Neuronal stem cell (in vitro differentiated cells): ENCODE results near the gene GABRG3.

ENCODE experiments used
- DNase-seq: peaks from one replicate; pipeline ENCODE4 v3.0.0-alpha.2; 2013; ENCODE audit warnings: low spot score
- H2AFZ ChIP-seq: one replicate; pipeline ENCODE4 v1.6.1; 2013; ENCODE audit warnings: mild to moderate bottlenecking, low read length, inconsistent platforms
- H2AK5ac ChIP-seq: 2 replicates; pipeline ENCODE4 v1.6.1; 2013; ENCODE audit warnings: low read depth, mild to moderate bottlenecking, inconsistent platforms, low read length, moderate library complexity, mixed read lengths
- H2BK120ac ChIP-seq: 2 replicates; pipeline ENCODE4 v1.6.1; 2013; ENCODE audit warnings: low read depth, mild to moderate bottlenecking, inconsistent platforms, low read length, moderate library complexity, mixed read lengths
- H2BK12ac ChIP-seq: one replicate; pipeline ENCODE4 v1.6.1; 2013; ENCODE audit warnings: low read length, inconsistent platforms
- H2BK15ac ChIP-seq: 2 replicates; pipeline ENCODE4 v1.6.1; 2013; ENCODE audit warnings: mild to moderate bottlenecking, low read length, inconsistent platforms, mixed read lengths
- H2BK5ac ChIP-seq: one replicate; pipeline ENCODE4 v1.6.1; 2013; ENCODE audit warnings: inconsistent platforms, mild to moderate bottlenecking, low read length, moderate library complexity
- H3K14ac ChIP-seq: one replicate; pipeline ENCODE4 v1.6.1; 2013; ENCODE audit warnings: low read length, inconsistent platforms
- H3K18ac ChIP-seq: 2 replicates; pipeline ENCODE4 v1.6.1; 2013; ENCODE audit warnings: low read length, inconsistent platforms
- H3K23ac ChIP-seq: 2 replicates; pipeline ENCODE4 v1.6.1; 2013; ENCODE audit warnings: low read depth, mild to moderate bottlenecking, mixed read lengths, low read length, inconsistent platforms; ENCODE audit not compliant: poor library complexity
- H3K27ac ChIP-seq: replicated peaks from 3 replicates; pipeline ENCODE4 v1.5.1; 2013; ENCODE audit warnings: low read length, inconsistent platforms
- H3K27me3 ChIP-seq, 3 experiments: 2 replicates each; pipeline ENCODE4 v1.6.1; 2013; ENCODE audit warnings: low read length in 3 of 3, mild to moderate bottlenecking in 2 of 3, inconsistent platforms in 1 of 3, low read depth in 1 of 3, mixed read lengths in 1 of 3, moderate library complexity in 1 of 3; ENCODE audit not compliant: control insufficient read depth in 3 of 3, insufficient read depth in 3 of 3
- H3K36me3 ChIP-seq, 2 donors: replicated peaks in 1 of 2; 2 replicates each; pipeline ENCODE4 v1.6.1; 2013; ENCODE audit warnings: low read length in 2 of 2; ENCODE audit not compliant: control insufficient read depth in 2 of 2, insufficient read depth in 2 of 2
- H3K4ac ChIP-seq: 2 replicates; pipeline ENCODE4 v1.6.1; 2013; ENCODE audit warnings: inconsistent platforms, mild to moderate bottlenecking, low read length, moderate library complexity
- H3K4me1 ChIP-seq, 2 donors: 1 replicate in 1 of 2; 2 replicates in 1 of 2; pipeline ENCODE4 v1.6.1; 2013; ENCODE audit warnings: low read length in 2 of 2, low read depth in 1 of 2; ENCODE audit not compliant: control insufficient read depth in 2 of 2, insufficient read depth in 1 of 2
- H3K4me2 ChIP-seq: one replicate; pipeline ENCODE4 v1.6.1; 2013; ENCODE audit warnings: mild to moderate bottlenecking, low read length, inconsistent platforms; ENCODE audit not compliant: insufficient read depth, poor library complexity, severe bottlenecking
- H3K4me3 ChIP-seq, 2 donors: 2 replicates each; pipeline ENCODE4 v1.5.1; 2013; ENCODE audit warnings: low read length in 2 of 2, mild to moderate bottlenecking in 2 of 2, inconsistent platforms in 1 of 2, moderate library complexity in 1 of 2
- H3K79me1 ChIP-seq: one replicate; pipeline ENCODE4 v1.6.1; 2013; ENCODE audit warnings: low read depth, mild to moderate bottlenecking, inconsistent platforms, low read length, moderate library complexity
- H3K9ac ChIP-seq: one replicate; pipeline ENCODE4 v1.6.1; 2013; ENCODE audit warnings: mild to moderate bottlenecking, low read depth, low read length, inconsistent platforms; ENCODE audit not compliant: poor library complexity
- H3K9me3 ChIP-seq, 2 donors: replicated peaks in 1 of 2; 2 replicates each; pipeline versions ENCODE3 to v1.6.1; 2013; ENCODE audit warnings: low read length in 2 of 2, mild to moderate bottlenecking in 2 of 2, inconsistent platforms in 1 of 2, low read depth in 1 of 2, mixed read lengths in 1 of 2, moderate library complexity in 1 of 2; ENCODE audit not compliant: control insufficient read depth in 2 of 2, insufficient read depth in 1 of 2
- H4K8ac ChIP-seq: one replicate; pipeline ENCODE4 v1.6.1; 2013; ENCODE audit warnings: low read depth, mild to moderate bottlenecking, inconsistent platforms, low read length, moderate library complexity
- H4K91ac ChIP-seq: one replicate; pipeline ENCODE4 v1.6.1; 2013; ENCODE audit warnings: low read length, low read depth, mild to moderate bottlenecking, inconsistent platforms; ENCODE audit not compliant: poor library complexity
- WGBS, 2 donors: extraction: QIAGEN DNeasy Blood & Tissue Kit; methylation state at CpG; one replicate each; pipeline ENCODE4 v1.1.7; 2013; ENCODE audit warnings: missing lambda C conversion rate in 2 of 2, mixed read lengths in 1 of 2; ENCODE audit not compliant: insufficient read length in 2 of 2, insufficient replicate concordance in 1 of 2; ENCODE audit errors: extremely low coverage in 2 of 2; 5-methylcytosine and 5-hydroxymethylcytosine counted together

The GABRG3 gene

GRCh38 chr15:27401471-27401870 is 430.5 kb downstream of the GABRG3 start:
- Histone ChIP-seq H4K91ac (no peak overlapping the region), H2BK15ac (no peak overlapping the region), H2BK120ac (no peak overlapping the region), H2BK5ac (no peak overlapping the region), H2AFZ (no peak overlapping the region), H3K36me3 (no peaks in the 10 kb centered on the region), H3K9me3 (peaks cover 0 to 2% of the 10 kb centered on the region in 2 donors), H3K4me2 (no peak overlapping the region), H3K23ac (no peak overlapping the region), H4K8ac (no peak overlapping the region), H3K27ac (no peak overlapping the region), H3K4me3 (no peak overlapping the region), H3K9ac (no peak overlapping the region), H3K79me1 (no peaks in the 10 kb centered on the region), H3K4me1 (peaks cover 6 to 9% of the 10 kb centered on the region in 2 donors), H2AK5ac (no peak overlapping the region), H3K4ac (no peak overlapping the region), H2BK12ac (no peak overlapping the region), H3K27me3 (no peaks in the 10 kb centered on the region), H3K18ac (no peak overlapping the region), H3K14ac (no peak overlapping the region)
- no CpG with 5 or more reads among the region's 5 CpGs for WGBS, 2 donors
- no peak for DNase-seq

GRCh38 chr15:27408428-27408827 is 437.4 kb downstream of the GABRG3 start:
- Histone ChIP-seq H3K27me3 (no peaks in the 10 kb centered on the region), H3K27ac (no peak overlapping the region), H3K4me2 (no peak overlapping the region), H3K36me3 (no peaks in the 10 kb centered on the region), H2AFZ (no peak overlapping the region), H4K91ac (no peak overlapping the region), H2BK120ac (no peak overlapping the region), H2BK15ac (no peak overlapping the region), H3K4me1 (peaks cover 0 to 6% of the 10 kb centered on the region in 2 donors), H3K9ac (no peak overlapping the region), H3K4ac (no peak overlapping the region), H3K14ac (no peak overlapping the region), H4K8ac (no peak overlapping the region), H3K9me3 (peaks cover 0 to 2% of the 10 kb centered on the region in 2 donors), H3K79me1 (no peaks in the 10 kb centered on the region), H3K23ac (no peak overlapping the region), H2BK12ac (no peak overlapping the region), H3K18ac (no peak overlapping the region), H2AK5ac (no peak overlapping the region), H2BK5ac (no peak overlapping the region), H3K4me3 (no peak overlapping the region)
- no CpG with 5 or more reads among the region's 5 CpGs for WGBS, 2 donors
- DNase-seq, result no peak

DNA sequence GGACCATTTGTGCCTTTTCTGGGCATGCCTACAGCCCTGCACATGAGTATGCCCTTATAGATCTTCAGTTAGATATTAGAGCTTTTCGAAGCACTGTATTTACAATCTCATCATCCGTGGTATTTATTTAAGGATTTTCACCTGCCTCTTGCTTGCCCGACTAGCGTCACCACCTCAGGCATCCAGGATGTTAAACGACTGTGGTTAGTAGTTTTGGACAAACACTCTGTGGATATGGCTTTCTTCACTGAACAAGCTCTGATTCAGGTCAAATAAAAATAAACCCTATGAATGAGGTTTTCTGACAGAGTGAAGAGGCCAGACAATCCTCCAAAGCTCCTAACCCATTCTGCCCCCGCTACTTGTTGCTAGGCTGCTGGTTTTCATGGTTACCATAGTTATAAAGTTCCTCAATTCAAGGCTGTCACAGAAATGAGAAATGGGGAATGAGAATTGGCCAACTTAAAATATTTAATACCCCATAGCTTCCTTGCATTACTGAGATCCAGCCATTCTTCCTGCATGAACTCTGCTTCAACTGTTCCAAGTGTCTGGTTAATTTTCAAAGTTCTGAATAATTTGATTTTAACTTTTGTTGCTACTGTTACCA is 440.1 kb downstream of the GABRG3 start:
- no peak overlapping the region for H2BK5ac ChIP-seq
- no CpG with 5 or more reads among the region's 6 CpGs for whole genome bisulfite sequencing, 2 donors
- no peak overlapping the region for H3K23ac ChIP-seq
- no peak overlapping the region for H3K18ac ChIP-seq
- H3K4ac ChIP-seq, result peak overlapping the region; percentile 17
- peaks cover 0 to 10% of the 10 kb centered on the region in 2 donors for H3K4me1 ChIP-seq
- H2AFZ ChIP-seq, result no peak overlapping the region
- no peak overlapping the region for H3K4me2 ChIP-seq
- H3K27me3 ChIP-seq, result no peaks in the 10 kb centered on the region
- H3K9ac ChIP-seq, result no peak overlapping the region
- no peak overlapping the region for H2AK5ac ChIP-seq
- no peak overlapping the region for H2BK15ac ChIP-seq
- no peaks in the 10 kb centered on the region for H3K36me3 ChIP-seq
- H3K9me3 ChIP-seq, result no peaks in the 10 kb centered on the region
- no peak overlapping the region for H4K8ac ChIP-seq
- H2BK12ac ChIP-seq, result no peak overlapping the region
- no peak overlapping the region for H2BK120ac ChIP-seq
- no peak overlapping the region for H3K4me3 ChIP-seq
- H3K14ac ChIP-seq, result no peak overlapping the region
- no peak overlapping the region for H4K91ac ChIP-seq
- H3K79me1 ChIP-seq, result no peaks in the 10 kb centered on the region
- H3K27ac ChIP-seq, result no peak overlapping the region
- DNase-seq, result no peak

GRCh38 chr15:27412415-27412814 is 441.4 kb downstream of the GABRG3 start:
- no peaks in the 10 kb centered on the region for H3K79me1 ChIP-seq
- H3K27me3 ChIP-seq, result no peaks in the 10 kb centered on the region
- H3K4me2 ChIP-seq, result no peak overlapping the region
- no peak overlapping the region for H3K27ac ChIP-seq
- no peak overlapping the region for H2BK12ac ChIP-seq
- WGBS, 2 donors, result no CpG with 5 or more reads among the region's 6 CpGs
- no peak overlapping the region for H3K14ac ChIP-seq
- H2AK5ac ChIP-seq, result no peak overlapping the region
- no peak overlapping the region for H3K4ac ChIP-seq
- H2BK5ac ChIP-seq, result no peak overlapping the region
- no peak overlapping the region for H4K8ac ChIP-seq
- H3K18ac ChIP-seq, result no peak overlapping the region
- peaks cover 0 to 10% of the 10 kb centered on the region in 2 donors for H3K4me1 ChIP-seq
- no peak overlapping the region for H3K23ac ChIP-seq
- no peak overlapping the region for H2AFZ ChIP-seq
- no peak for DNase-seq
- H3K9me3 ChIP-seq, result no peaks in the 10 kb centered on the region
- H3K36me3 ChIP-seq, result no peaks in the 10 kb centered on the region
- no peak overlapping the region for H4K91ac ChIP-seq
- H3K9ac ChIP-seq, result no peak overlapping the region
- H3K4me3 ChIP-seq, result no peak overlapping the region
- no peak overlapping the region for H2BK120ac ChIP-seq
- no peak overlapping the region for H2BK15ac ChIP-seq
